HG03439 (cell line): Measurements from ENCODE around the gene MGAM2.
"Not testable (repeated sequence)": the region's sequence is repeated elsewhere in the genome, so short reads cannot be mapped to it uniquely, and the experiment has no call there.

ENCODE experiments used
- ATAC-seq: cut with Tn5 transposase; IDR thresholded peaks from one replicate; pipeline ENCODE4 v1.9.1; 2021; ENCODE audit warnings: mild to moderate bottlenecking, moderate library complexity; ENCODE audit not compliant: unreplicated experiment

The MGAM2 gene

DNA sequence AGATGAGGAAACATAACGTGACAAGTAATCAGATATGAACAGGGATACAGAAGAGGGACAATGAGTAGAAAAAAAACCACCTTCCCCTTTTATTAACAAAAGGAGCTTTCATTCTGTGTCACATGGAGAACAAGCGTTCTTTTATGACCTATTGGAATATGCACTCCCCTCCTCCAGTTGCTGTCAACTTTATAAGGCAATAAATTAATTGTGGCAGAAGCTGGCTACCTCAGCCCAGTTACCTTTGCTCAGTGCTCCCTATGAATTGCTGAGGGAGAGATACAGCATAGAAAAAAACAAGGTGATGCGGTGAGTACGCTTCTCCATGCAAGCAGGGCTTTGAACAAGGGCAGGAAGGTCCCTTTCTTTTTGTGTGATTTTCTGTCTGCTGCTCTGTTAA, at the start of gene MGAM2:
TSS of gene MGAM2 (plus strand) at position 220 of the 400 bp plus-strand sequence. CDS start 5,156 bp downstream, outside the sequence.
- ATAC-seq, result no peak

DNA sequence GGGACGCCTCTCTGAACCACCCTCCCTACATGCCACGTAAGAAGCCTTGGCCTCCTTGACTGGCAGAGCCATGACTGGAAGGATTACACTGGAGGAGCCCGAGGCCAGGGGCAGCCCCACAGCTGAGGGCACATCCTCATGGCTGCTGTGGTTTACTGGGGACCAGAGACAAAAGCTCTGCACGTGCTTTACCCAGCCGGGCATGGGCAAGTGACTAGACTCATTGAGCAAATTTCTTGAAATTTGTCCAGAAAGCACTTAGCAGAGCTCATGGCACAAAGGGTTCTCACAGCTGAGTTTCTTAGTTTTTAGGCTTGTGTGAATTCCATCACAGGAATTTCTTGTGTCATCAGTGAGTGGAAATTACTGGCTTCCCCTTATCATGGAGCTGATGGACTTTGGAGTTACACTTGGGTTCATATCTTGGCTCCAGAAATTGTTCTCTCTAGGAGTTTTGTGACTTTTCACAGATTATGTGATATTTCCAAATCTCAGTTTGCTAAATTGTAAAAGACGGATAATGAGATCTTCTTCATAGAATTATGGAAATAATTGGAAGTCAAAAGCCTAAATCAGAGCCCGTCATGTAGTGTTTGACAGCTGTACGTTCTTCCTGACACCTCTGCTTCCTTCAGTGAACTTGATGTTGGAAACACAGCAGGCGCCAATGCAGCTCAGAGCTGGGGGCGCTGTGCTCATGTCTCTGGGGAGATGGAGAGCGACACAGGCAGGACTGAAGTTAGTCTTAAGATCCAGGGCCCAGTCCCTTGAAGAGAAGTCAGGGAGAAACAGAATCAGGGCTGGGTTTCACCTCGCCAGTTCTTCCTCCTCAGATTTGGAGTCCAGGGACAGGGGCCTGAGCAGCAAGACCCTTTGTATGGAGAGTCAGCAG, 47.7 kb upstream of the MGAM2 start:
- no peak for ATAC-seq

DNA sequence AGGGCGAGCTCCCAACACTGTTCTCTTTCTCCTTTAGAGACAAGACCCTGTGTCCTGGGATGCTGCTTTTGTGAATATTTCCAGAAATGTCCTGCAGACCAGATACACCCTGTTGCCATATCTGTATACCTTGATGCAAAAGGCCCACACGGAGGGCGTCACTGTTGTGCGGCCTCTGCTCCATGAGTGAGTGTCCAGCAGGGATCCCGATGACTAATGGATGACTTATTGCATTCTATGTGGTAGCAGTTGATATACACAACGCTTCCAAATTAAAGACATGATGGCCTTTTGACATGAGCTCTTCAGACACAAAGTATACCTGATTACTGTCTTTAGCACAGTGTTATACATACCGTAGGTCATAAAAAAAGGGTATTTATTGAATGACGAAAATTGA, 45.0 kb upstream of the MGAM2 start:
- no peak for ATAC-seq

DNA sequence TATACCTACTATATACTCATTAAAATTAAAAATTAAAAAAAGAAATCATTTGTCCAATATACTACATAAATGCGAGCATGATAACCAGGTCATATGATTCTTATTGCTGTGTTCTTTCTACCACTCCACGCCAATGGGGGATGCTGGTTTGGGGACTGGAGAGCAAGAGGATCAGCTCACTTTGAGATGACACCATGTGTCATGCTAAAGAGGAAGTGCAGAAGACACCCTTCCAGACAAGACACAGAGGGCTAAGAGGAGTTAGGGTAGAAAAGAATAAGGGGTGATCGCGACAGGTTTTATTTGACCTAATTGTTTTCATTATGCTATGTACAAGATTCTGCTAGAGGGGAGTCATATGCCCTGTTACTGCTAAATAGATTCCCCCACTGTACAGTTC, 33.8 kb upstream of the MGAM2 start:
- no peak for ATAC-seq

DNA sequence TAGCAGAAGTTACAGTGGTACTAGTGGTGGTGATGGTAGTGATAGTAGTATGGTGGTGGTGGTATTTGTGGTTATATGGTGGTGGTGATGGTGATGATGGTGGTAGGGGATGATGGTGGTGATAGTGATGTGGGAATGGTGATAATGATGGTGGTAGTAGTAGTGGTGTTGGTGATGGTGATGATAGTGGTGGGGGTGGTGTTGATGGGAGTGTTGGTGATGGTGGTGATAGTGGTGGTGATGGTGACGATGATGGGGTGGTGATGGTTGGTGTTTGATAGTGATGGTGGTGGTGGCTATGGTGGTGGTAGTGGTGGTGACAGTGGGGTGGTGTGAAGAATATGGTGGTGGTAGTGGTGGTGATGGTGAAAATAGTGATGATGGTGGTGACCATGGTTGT, 27.9 kb upstream of the MGAM2 start:
- no peak for ATAC-seq

DNA sequence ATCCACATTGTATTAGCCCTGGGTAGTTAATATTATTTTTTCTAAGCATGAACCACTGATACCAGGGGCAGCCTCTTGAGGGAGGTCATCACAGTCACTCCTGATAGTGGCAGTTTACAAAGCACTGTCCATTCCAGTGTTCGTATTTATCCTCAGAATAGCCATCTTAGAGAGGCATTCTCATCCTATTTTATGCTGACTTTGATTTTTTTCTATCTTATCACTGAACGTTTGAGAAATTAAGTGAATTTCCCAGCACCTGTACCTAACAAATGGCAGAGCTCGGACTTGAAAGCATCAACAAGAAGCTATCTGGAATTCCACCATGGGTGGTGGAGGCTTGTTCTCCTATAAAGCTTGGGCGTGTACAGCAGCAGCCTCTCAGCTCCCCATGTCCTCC, 26.1 kb upstream of the MGAM2 start:
- ATAC-seq, result no peak

DNA sequence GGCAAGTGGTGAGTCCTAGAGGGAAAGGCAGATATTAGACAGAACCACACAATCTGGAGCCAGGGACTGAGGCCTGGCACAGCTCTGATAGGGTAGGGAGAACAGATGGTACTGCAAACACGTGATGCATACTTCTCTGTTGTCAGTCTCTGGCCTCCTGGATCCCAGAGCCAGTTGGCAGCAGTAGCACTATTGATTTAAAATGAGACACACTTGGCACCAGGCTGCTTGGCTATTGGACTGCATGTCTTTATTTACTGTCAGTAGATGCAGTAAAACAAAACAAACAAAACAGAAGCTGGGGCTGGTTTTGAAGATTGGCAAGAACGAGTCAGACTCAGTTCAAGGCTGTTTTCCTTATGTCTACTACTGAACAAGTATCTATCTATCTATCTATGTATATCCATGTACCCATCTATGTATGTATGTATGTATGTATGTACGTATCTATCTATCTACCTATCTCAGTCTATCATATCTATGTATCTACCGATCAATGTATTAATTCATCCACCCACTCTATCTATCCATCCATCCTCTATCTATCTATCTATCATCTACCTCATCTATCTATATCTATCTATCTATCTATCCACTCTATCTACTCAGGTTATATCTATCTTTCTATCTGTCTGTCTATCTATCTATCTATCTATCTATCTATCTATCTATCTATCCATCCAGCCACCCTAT, 23.4 kb upstream of the MGAM2 start:
- no peak for ATAC-seq

DNA sequence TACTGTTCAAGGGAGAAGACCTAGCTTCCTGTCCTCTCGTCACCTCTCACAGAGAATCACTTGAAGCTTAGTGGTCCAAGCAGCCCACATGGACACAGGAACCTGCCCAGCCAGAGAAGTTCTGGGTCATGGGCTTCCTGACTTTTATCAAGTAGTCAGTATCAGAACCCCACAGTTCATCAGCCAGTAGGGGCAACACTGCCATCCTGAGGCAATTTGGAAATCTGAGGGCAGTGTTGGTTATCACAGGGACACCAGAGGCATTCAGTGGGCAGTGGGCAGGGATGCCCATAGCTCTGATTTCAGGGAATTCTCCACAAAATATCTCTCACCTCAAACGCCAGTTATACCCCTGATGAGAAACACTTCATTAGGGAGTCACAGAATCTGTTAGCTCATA, 22.5 kb upstream of the MGAM2 start:
- ATAC-seq, result no peak

DNA sequence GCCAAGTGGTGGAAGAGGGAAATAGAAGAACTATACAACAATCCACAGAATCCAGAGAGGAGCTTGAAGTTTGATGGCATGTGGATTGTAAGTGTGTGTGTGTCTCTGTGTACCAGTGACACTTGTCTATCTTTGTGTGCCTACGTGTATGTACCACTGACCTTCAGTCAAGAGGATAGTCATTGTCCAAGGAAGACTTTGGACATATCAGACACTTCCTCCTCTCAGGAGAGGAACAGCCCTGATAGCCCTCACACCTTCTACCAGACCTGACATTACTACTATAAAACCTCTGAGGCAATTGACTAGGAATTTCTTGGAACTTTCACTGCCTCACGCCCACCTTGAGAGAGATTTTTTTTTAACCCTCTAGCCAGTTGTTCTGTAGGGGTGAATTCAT, 19.6 kb upstream of the MGAM2 start:
- no peak for ATAC-seq

DNA sequence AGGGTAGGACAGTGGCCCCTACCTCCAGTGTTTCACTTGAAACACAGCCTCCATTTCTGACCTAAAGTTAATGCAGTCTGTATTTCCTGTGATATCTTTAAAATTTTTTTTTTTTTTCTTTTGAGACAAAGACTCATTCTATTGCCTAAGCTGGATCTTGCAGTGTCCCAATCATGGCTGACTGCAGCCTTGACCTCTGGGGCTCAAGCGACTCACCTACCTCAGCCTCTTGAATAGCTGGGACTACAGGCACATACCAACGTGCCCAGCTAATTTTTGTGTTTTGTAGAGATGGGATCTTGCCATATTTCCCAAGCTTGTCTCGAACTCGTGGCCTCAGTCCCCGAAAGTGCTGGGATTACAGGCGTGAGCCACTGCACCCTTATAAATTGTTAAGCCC, 16.7 kb upstream of the MGAM2 start:
- no peak for ATAC-seq

DNA sequence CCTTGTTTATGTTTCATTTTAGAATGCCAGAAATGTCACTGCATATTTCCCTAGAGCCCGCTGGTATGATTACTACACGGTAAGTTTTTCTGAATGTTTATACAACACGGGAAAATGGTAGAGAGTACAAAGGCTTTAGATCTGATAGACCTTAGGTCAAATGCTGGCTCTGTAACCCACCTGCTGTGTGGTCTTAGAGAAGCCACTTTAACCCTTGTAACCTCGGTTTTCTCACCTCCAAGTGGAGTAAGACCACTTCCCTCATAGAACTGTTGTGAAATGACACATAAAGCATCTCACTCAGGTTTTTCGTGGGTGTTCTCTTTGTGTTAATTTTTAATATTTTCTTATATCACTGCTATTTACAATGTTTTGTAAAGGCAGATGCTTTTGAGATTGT, 13.9 kb upstream of the MGAM2 start:
- ATAC-seq, result no peak

DNA sequence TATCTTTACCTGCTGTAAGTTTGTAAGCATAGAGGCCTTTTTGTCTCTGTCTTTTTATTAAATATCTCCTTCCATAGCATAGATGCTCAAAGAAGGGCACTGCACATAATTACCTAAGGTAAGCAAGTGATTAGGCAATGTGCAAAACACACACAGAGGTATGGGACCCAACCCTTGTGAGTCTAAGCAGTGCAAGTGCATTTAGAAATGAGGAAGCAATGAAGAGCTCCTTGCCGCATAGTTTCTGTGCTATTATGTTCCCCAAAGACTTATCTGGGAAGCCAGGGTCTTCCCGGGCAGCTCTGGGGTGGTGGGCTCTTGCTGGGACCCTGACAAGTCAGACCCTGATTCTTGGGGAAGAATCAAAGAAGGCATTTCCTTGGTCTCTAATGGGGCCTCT, 13.5 kb upstream of the MGAM2 start:
- no peak for ATAC-seq

DNA sequence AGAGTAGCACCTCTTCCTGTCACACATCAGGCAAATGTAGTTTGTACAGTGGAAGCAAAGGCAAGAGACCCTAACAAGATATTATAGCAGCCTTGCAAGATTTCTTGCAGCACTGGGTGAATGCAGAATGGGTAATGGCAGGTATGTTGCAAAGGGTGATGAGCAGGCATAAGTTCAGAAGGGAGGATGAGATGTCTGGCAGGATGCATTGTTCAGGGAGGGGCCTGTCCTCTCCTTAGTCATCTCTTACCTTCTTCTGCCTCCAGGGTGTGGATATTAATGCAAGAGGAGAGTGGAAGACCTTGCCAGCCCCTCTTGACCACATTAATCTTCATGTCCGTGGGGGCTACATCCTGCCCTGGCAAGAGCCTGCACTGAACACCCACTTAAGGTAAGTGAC, 12.2 kb upstream of the MGAM2 start:
- not testable (repeated sequence) for ATAC-seq

DNA sequence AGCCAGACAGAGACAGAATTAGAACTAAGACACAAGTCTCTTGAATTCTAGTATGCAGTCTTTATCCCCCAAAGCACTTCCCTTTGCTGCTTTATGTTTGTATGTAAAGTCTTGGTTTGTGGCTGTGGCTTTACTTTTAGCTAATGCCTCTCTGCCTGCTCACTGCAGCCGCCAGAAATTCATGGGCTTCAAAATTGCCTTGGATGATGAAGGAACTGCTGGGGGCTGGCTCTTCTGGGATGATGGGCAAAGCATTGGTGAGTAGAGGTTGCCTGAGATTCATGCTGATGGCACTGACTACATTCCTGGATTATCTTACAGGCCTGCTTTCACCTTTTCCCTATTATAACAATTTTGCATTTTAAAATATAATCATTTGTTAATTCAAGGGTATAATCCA, 10.9 kb upstream of the MGAM2 start:
- no peak for ATAC-seq

DNA sequence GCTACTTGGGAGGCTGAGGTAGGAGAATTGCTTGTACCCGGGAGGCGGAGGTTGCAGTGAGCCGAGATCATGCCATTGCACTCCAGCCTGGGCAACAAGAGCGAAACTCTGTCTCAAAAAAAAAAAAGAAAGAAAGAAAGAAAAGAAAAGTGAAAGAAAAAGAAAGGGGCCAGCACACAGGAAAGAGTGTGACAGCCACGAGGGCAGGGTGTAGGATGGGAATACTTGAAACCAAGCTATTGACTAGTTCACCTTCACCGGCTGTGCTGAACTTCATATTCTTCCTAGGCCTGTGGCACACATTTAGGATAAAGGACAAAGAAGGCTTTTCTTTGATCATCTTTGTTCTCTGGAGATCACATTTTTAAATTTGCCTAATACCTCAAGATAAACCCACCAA, 9.7 kb upstream of the MGAM2 start:
- ATAC-seq, result not testable (repeated sequence)

DNA sequence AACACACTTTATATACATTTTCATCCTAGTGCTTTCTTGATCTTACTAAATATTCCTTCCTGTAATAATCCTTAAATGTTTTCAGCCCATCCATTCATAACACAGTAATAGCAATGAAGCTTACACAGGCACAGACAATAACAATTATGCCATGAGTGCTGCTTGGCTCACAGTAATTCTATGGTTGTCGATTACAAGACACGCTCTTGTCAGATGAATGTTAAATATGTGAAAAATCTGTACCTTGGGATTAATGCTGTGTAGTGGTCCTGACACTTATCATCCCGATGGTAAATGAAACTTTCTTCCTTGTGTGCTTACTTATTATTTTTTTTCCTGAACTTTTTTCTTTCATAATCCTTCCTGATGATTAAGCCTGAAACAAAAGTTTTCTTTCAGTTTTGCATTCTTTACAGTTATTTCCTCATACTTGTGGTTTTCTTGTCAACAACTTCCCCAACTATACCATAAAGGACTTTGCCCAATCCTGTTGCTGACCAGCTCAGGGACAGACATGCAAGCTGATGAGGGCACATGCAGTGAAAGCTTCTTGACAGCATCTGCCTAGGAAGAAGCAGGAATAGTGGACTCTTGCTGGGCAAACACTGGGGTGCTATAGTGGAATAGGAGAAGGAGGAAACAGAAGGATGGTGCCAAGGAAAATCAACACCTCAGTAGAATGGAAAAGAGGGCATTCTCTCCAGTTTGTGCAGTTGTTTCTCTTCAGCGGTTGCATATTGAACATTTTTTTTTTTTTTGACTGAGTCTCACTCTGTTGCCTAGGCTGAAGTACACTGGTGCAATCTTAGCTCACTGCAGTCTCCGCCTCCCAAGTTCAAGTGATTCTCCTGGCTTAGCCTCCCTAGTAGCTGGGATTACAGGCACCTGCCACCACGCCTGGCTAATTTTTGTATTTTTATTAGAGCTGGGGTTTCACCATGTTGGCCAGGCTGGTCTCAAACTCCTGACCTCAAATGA, 6.7 kb upstream of the MGAM2 start:
- ATAC-seq, result no peak

DNA sequence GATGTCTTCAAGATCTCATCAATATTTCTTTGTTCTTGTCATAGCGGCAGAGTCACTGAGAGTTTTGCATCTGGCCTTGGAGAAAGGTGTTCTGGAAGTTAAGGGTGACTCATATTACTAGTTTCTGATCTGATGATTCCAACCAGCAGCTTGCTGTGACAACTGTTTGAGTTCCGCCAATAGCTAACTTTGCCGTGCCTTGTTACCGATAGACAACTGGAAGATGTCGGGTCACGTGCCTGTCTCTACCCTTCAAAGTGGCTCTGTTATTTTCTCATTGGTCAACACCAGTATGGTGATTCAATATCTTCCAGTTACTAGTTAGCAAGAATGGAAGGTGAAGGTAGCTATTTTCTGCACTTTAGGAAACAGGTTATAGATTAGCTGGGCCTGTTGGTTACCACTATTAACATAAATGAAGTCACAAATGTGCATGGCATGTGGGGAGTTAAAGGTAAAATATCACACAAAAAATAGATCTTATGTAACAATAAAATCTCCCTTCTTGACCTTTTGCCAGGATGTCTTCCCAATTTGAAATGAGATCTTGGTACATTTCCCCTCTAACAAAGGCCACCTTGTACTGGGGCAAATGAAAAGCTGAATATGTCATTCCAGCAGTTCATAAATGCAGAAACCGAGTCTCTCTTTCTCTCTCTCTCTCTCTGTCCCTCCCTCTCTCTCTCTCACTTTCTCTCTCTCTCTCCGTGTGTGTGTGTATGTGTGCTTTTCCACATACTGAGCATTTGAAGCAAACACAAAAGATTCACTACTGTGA, 2.6 kb upstream of the MGAM2 start:
- ATAC-seq, result no peak

DNA sequence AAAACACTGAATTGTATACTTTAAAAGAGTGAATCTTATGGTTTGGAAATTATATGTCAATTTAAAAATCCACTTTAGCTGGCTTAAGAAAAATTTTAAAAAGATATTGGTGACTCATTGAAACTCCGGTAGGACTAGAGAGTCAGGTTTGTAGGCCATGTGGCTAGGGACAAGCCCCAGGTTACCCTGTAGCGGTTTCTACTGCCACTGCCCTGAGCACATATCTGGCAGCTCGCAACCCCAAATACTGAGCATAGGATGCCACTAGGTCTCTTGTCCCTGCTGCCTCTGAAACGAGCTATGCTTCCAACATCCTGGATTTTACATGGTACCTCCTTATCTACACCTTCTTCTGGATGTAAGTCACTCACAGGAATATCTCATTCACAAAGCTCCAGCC, 1.4 kb upstream of the MGAM2 start:
- no peak for ATAC-seq

DNA sequence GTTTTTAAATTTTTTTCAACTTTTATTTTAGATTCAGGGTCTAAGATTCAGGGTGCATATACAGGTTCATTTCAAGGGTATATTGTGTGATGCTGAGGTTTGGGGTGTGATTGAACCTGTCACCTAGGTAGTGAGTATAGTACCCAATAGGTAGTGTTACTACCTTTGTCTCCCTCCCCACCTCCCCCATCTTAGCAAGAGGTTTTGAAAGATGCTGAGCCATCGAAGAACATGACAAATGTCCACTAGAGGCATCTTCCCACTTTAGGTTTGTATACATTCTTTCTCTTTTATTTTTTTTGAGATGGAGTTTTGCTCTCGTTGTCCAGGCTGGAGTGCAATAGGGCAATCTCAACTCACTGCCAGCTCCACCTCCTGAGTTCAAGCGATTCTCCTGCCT, 880 bp upstream of the MGAM2 start:
- ATAC-seq, result no peak

DNA sequence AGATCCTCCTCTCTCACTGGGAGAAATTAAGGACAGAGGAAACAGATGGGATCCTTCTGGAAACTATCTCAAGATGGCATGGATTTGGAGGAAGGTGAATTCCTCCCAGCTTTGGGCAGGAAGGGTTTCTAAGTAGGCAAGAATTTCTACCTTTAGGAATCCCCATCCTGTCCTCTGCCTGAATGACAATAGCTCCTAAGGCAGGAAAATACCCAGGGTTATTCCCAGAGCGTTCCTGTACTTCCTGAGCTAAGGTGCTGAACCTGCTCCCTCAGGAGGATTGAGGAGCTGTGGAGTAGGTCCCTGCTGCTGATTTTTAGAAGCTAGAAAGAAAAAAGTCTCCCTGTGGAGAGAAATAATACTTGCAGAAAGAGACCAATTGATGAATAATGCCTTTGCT, 568 bp downstream of the MGAM2 start:
- no peak for ATAC-seq
